Fibroblast of lung (primary cell): Measurements from ENCODE around the gene SPPL2C. TPM values are rescaled to one million over a fixed set of nuclear protein-coding genes. Genes with fewer than 3 reads are reported as not detected.

Experiments used
- DNase-seq, 2 donors: peaks; one replicate each; pipeline versions ENCODE4 v3.0.0 to v3.0.0-alpha.2; 2010; ENCODE audit warnings: low read depth in 2 of 2
- H2AFZ ChIP-seq: 2 replicates; pipeline ENCODE4 v1.5.1; 2012; ENCODE audit warnings: low read length, control low read depth, inconsistent platforms
- H3K27ac ChIP-seq: 2 replicates; pipeline ENCODE4 v1.5.1; 2011; ENCODE audit warnings: low read length, control low read depth; ENCODE audit not compliant: insufficient read depth
- H3K27me3 ChIP-seq: 2 replicates; pipeline ENCODE4 v1.5.1; 2011; ENCODE audit warnings: mild to moderate bottlenecking, low read length; ENCODE audit not compliant: control insufficient read depth, insufficient read depth
- H3K36me3 ChIP-seq: 2 replicates; pipeline ENCODE4 v1.5.1; 2011; ENCODE audit warnings: low read length; ENCODE audit not compliant: control insufficient read depth, insufficient read depth
- H3K4me1 ChIP-seq: 2 replicates; pipeline ENCODE4 v1.5.1; 2011; ENCODE audit warnings: low read length; ENCODE audit not compliant: control insufficient read depth, insufficient read depth; ENCODE audit errors: extremely low read depth
- H3K4me2 ChIP-seq: 2 replicates; pipeline ENCODE4 v1.5.1; 2011; ENCODE audit warnings: low read length, control low read depth; ENCODE audit not compliant: insufficient read depth; ENCODE audit errors: extremely low read depth
- H3K4me3 ChIP-seq, 4 experiments: fragments of 200-600 bp in 1 of 4; sonication (generic) in 1 of 4; replicated peaks in 1 of 4; 2 replicates each; pipeline ENCODE4 v1.5.1; 2011 to 2016; ENCODE audit warnings: low read length in 4 of 4, low read depth in 3 of 4, mild to moderate bottlenecking in 3 of 4, control low read depth in 2 of 4, inconsistent platforms in 1 of 4, mixed read lengths in 1 of 4; ENCODE audit not compliant: insufficient read depth in 1 of 4; ENCODE audit errors: control extremely low read depth in 1 of 4
- H3K79me2 ChIP-seq: 2 replicates; pipeline ENCODE4 v1.5.1; 2012; ENCODE audit warnings: mild to moderate bottlenecking, low read length, inconsistent platforms; ENCODE audit not compliant: control insufficient read depth, insufficient read depth
- H3K9ac ChIP-seq: 2 replicates; pipeline ENCODE4 v1.5.1; 2011; ENCODE audit warnings: mild to moderate bottlenecking, low read length, control low read depth; ENCODE audit not compliant: insufficient read depth
- H3K9me3 ChIP-seq: 2 replicates; pipeline ENCODE4 v1.5.1; 2012; ENCODE audit warnings: low read depth, low read length; ENCODE audit not compliant: control insufficient read depth, insufficient read depth
- H4K20me1 ChIP-seq: 2 replicates; pipeline ENCODE4 v1.5.1; 2011; ENCODE audit warnings: low read length; ENCODE audit not compliant: control insufficient read depth, insufficient read depth; ENCODE audit errors: extremely low read depth
- CTCF ChIP-seq, 2 donors: IDR thresholded peaks in 1 of 2; conservative IDR thresholded peaks in 1 of 2; 1 replicate in 1 of 2; 2 replicates in 1 of 2; pipeline ENCODE4 v1.5.1; 2011 to 2012; ENCODE audit warnings: low read length in 2 of 2, control low read depth in 1 of 2, inconsistent platforms in 1 of 2, low read depth in 1 of 2, mild to moderate bottlenecking in 1 of 2
- EZH2 ChIP-seq: IDR thresholded peaks from 2 replicates; pipeline ENCODE4 v1.5.1; 2012; ENCODE audit warnings: low read length, control low read depth, mild to moderate bottlenecking; ENCODE audit errors: missing control alignments
- polyA plus RNA-seq, 2 donors: library from polyadenylated mRNA; depleted of rRNA in 1 of 2; stranded (reverse) in 1 of 2; unstranded in 1 of 2; fragments of >200 nt; gene quantifications; 2 replicates each; pipeline ENCODE4 v1.2.1, GENCODE V29; 2011 to 2012; ENCODE audit warnings: missing spikeins in 1 of 2
- total RNA-seq: library from RNA; depleted of rRNA; stranded (reverse); fragments of >200 nt; gene quantifications from 2 replicates; pipeline ENCODE4 v1.2.1, GENCODE V29; 2014

Gene SPPL2C
- total and polyA plus RNA-seq, 2 donors (not counting 1 experiment from before 2014, with no cell fraction given), result not detected

GRCh38 chr17:45852535-45853297, 8.0 kb downstream of the SPPL2C start:
- no peak for TF ChIP-seq EZH2
- peak; percentile 86 to 97 for TF ChIP-seq CTCF (conservative IDR thresholded peaks at IDR 0.05 in 1 of 2, IDR thresholded peaks at IDR 0.05 in 1 of 2; ENCODE audit: low read depth in 1 of 2, low read length in 2 of 2)
- no peaks in the 10 kb centered on the region for H4K20me1 ChIP-seq
- H2AFZ ChIP-seq, result no peak overlapping the region

GRCh38 chr17:45854209-45854608, 9.5 kb downstream of the SPPL2C start:
- no peaks in the 10 kb centered on the region for H3K36me3 ChIP-seq
- no peaks in the 10 kb centered on the region for H3K27me3 ChIP-seq
- no peak overlapping the region for H3K27ac ChIP-seq
- no peaks in the 10 kb centered on the region for H3K79me2 ChIP-seq
- no peaks in the 10 kb centered on the region for H3K9me3 ChIP-seq
- no peaks in the 10 kb centered on the region for H3K4me1 ChIP-seq
- H2AFZ ChIP-seq, result no peak overlapping the region
- DNase-seq, result no peak
- no peak overlapping the region for H3K4me2 ChIP-seq
- no peak overlapping the region for H3K4me3 ChIP-seq
- no peaks in the 10 kb centered on the region for H4K20me1 ChIP-seq
- TF ChIP-seq EZH2 (no peak), CTCF (conservative IDR thresholded peaks at IDR 0.05 in 1 of 2, IDR thresholded peaks at IDR 0.05 in 1 of 2; ENCODE audit: low read depth in 1 of 2, low read length in 2 of 2) (no peak)
- H3K9ac ChIP-seq, result no peak overlapping the region

More at GRCh38 chr17:45852535-45853297, 8.0 kb downstream of the SPPL2C start:
- Histone ChIP-seq H3K9me3 (no peaks in the 10 kb centered on the region), H3K4me1 (no peaks in the 10 kb centered on the region), H3K4me2 (no peak overlapping the region), H3K27ac (no peak overlapping the region), H3K79me2 (no peaks in the 10 kb centered on the region), H3K36me3 (no peaks in the 10 kb centered on the region), H3K27me3 (no peaks in the 10 kb centered on the region), H3K9ac (no peak overlapping the region), H3K4me3 (no peak overlapping the region)
- DNase-seq, result peak; percentile 22 to 66

- DNase-seq, result no peak
- H3K4me3 ChIP-seq, result no peak overlapping the region
- H3K27ac ChIP-seq, result no peak overlapping the region
- no peaks in the 10 kb centered on the region for H3K79me2 ChIP-seq
- no peak overlapping the region for H2AFZ ChIP-seq
- no peaks in the 10 kb centered on the region for H3K9me3 ChIP-seq
- no peak overlapping the region for H3K9ac ChIP-seq
- no peak overlapping the region for H3K4me2 ChIP-seq
- no peaks in the 10 kb centered on the region for H3K27me3 ChIP-seq
- H3K4me1 ChIP-seq, result no peaks in the 10 kb centered on the region
- H3K36me3 ChIP-seq, result no peaks in the 10 kb centered on the region
- no peak for TF ChIP-seq EZH2
- no peaks in the 10 kb centered on the region for H4K20me1 ChIP-seq
Measured at GRCh38 chr17:45855691-45856336, 11.1 kb downstream of the SPPL2C start.
